GM12872 (cell line): ENCODE results near the gene SOWAHC.

Source experiments
- CTCF ChIP-seq: IDR thresholded peaks from 3 replicates; pipeline ENCODE4 v1.5.1; 2011; ENCODE audit warnings: low read depth, mild to moderate bottlenecking, low read length, moderate library complexity; ENCODE audit not compliant: insufficient read depth

Gene SOWAHC

GRCh38 chr2:109609352-109610024, 4.7 kb upstream of the SOWAHC start:
- no peak for TF ChIP-seq CTCF

DNA sequence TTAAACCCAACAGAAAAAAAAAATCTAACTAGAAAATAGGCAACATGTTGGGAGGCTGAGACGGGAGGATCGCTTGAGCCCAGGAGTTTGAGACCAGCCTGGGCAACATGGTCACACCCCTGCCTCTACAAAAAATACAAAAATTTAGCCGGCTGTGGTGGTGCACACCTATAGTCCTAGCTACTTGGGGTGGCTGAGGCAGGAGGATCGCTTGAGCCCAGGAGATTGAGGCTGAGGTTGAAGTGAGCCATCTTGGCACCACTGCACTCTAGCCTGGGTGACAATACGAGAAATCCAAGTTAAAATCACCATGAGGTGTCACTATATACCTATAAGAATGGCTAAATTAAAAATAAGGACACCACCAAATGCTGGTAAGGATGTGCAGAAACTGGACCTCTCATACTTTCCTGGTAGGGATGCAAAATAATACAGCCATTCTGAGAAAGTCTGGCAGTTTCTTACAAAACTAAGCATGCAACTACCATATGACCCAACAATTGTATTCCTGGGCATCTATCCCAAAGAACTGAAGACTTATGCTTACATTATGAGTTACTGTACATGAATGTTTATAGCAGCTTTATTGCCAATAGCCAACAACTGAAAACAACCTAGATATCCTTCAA, 2.6 kb upstream of the SOWAHC start:
- no peak for TF ChIP-seq CTCF

- no peak for TF ChIP-seq CTCF
Measured at GRCh38 chr2:109613081-109613921, 863 bp upstream of the SOWAHC start.

- TF ChIP-seq CTCF: no peak
Measured at GRCh38 chr2:109614715-109615636, 812 bp downstream of the SOWAHC start.

DNA sequence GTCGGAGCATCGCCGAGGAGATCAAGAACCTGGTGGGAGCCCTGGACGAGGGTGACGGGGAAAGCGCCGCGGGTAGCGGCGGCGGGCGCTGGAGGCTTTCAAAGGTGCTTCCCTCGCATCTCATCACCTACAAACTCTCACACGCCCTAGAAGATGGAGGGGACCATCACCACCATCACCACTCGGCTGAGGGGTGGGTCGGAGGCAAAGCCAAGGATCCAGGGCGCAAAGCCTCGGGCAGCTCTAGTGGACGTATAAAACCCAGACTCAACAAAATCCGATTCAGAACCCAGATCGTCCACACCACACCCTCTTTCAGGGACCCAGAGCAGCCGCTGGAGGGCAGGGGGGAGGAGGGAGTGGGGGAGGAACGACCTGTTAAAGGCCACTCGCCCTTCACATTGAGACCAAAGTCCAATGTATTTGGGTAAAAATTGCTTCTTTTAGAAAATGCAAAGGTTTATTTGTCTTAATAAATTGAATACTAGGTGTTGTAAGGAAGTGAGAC, 1.5 kb downstream of the SOWAHC start:
- no peak for TF ChIP-seq CTCF

- TF ChIP-seq CTCF: no peak
Measured at GRCh38 chr2:109616184-109616583, 2.0 kb downstream of the SOWAHC start.
